Thoracic aorta endothelial cell (primary cell): ENCODE data around the gene ATL2. TPM values are rescaled to one million over a fixed set of nuclear protein-coding genes. Genes with fewer than 3 reads are reported as not detected.

Source experiments
- total RNA-seq: library from RNA; depleted of rRNA; stranded (reverse); fragments of >200 nt; gene quantifications from 2 replicates; pipeline ENCODE4 v1.2.3, GENCODE V29; 2012

The ATL2 gene
- total RNA-seq, result 124 and 125 TPM in 2 replicates

GRCh38 chr2:38377050-38377828, at the start of gene ATL2:
Gene ATL2 (minus strand): TSS chr2:38377273. CDS start chr2:38377260, 13 bp downstream.

Other genes starting within 250 kb of the ATL2 start
- 67.7 and 69.0 TPM in 2 replicates for gene HNRNPLL, start 225.7 kb upstream of the ATL2 start, total RNA-seq